GM12865 (cell line): Measurements from ENCODE around the gene DYSF.
"Not testable (repeated sequence)": the region's sequence is repeated elsewhere in the genome, so short reads cannot be mapped to it uniquely, and the experiment has no call there.

Experiments
- DNase-seq: peaks from one replicate; pipeline ENCODE4 v3.0.0; 2010; ENCODE audit warnings: low read depth
- H3K4me3 ChIP-seq: 2 replicates; pipeline ENCODE4 v1.5.1; 2011; ENCODE audit warnings: mild to moderate bottlenecking, low read depth, low read length, control low read depth
- CTCF ChIP-seq: IDR thresholded peaks from 2 replicates; pipeline ENCODE4 v1.5.1; 2011; ENCODE audit warnings: low read length, control low read depth, low read depth, inconsistent platforms; ENCODE audit not compliant: insufficient read depth; ENCODE audit errors: missing control alignments

The DYSF gene

GRCh38 chr2:71453404-71454220 is at the start of gene DYSF:
DYSF (plus strand) TSS chr2:71453561.
- no peak for TF ChIP-seq CTCF
- H3K4me3 ChIP-seq: no peak within 1 kb of the TSS
- no peak for DNase-seq

GRCh38 chr2:71409611-71410010 is 43.8 kb upstream of the DYSF start:
- H3K4me3 ChIP-seq: no peak overlapping the region
- DNase-seq: no peak
- TF ChIP-seq CTCF: no peak

- TF ChIP-seq CTCF: no peak
- DNase-seq: no peak
- no peak overlapping the region for H3K4me3 ChIP-seq
These were observed 42.7 kb upstream of the DYSF start for GRCh38 chr2:71410696-71411095.

- DNase-seq, H3K4me3 ChIP-seq: not testable (repeated sequence)
These were observed 36.5 kb upstream of the DYSF start for GRCh38 chr2:71416866-71417265.

GRCh38 chr2:71417300-71418202 is 35.8 kb upstream of the DYSF start:
- peak overlapping the region; percentile 61 for H3K4me3 ChIP-seq
- no peak for TF ChIP-seq CTCF
- peak; percentile 15 for DNase-seq

- no peak overlapping the region for H3K4me3 ChIP-seq
- no peak for TF ChIP-seq CTCF
- no peak for DNase-seq
These were observed 34.2 kb upstream of the DYSF start for GRCh38 chr2:71419145-71419544.

GRCh38 chr2:71419976-71420375 is 33.4 kb upstream of the DYSF start:
- no peak for DNase-seq

More at GRCh38 chr2:71419976-71420375, 33.4 kb upstream of the DYSF start:
- no peak overlapping the region for H3K4me3 ChIP-seq
- no peak for TF ChIP-seq CTCF
